Stimulated activated CD4-positive, alpha-beta T cell treated with anti-CD3 and anti-CD28 coated beads, Interleukin-12 subunit alpha, Interleukin-12 subunit beta, amount 100 ng/mL, for 24 hours (primary cell): ENCODE measurements around the gene UVRAG.

Experiments used
- DNase-seq, 2 experiments: peaks; one replicate each; pipeline ENCODE4 v3.0.0-alpha.2; 2020; ENCODE audit warnings: low read depth in 2 of 2

The UVRAG gene

GRCh38 chr11:76114238-76114637 is 299.2 kb downstream of the UVRAG start:
- no peak for DNase-seq

- no peak for DNase-seq
Observed at GRCh38 chr11:76115555-76115954, 300.5 kb downstream of the UVRAG start.

- DNase-seq, result no peak
Observed at GRCh38 chr11:76119032-76119431, 304.0 kb downstream of the UVRAG start.

DNA sequence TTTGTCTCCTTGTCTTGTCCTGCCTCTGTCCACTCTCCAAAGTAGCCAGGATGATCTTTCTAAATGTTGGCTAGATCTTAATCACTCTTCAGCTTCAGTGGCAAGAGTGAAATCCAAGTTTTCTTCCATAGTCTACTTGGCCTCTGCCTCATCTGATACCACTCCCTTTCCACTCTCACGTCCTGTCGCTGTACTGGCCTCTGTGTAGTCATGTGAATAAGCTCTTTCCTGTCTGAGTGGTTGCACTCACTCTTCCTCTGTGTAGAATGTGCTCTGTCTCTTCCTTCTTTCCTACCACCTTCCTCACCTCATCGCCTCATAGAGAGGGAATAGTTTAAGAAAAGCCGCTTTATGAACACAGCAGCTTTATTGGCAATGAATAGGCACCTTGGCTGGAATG is 304.8 kb downstream of the UVRAG start:
- no peak for DNase-seq

DNA sequence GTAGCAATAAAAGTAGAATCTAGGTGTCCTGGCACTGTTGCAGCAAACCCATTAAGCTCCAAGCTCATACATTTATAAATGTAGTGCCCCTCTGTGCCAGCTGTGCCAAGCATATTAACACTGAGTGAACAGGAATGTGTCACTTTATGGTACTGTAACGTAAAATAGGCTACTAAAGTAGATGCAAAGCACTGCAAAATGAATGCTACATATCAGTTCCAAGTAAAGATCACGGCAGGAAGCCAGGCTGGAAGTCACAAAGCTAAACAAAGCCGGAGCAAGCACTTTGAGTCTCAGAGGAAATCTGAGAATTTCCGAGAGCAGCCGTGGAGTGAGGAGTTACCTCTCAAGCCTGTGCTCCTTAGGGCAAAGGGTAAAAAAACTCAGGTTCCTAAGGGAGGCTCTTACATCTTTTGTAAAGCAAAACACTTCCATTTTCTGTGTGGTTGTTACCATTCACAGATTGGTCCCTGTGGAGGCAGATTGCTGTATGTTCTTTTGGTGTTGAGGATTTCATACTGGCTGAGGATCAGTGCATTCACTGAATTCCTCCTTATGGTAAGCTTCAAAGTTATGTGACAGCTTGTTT is 305.6 kb downstream of the UVRAG start:
- DNase-seq, result no peak

DNA sequence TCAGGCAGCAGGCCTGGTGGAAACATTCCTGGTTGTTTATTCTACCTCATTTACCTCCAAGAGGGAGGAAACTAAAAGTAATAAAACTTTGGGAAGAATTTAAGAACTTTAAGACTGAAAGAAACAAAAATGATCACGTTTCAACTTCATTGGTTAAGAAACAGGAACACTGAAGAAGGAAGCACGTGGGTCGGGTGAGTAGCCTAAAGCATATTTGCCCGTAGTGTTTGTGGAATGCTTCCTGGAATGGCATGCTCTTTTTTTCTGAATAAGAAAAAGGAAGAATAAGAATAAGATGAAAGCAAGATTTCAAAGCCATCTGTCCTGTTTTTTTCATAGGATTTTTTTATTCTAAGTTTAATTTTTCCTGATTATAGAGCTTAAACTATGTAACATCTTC is 308.2 kb downstream of the UVRAG start:
- no peak for DNase-seq

DNA sequence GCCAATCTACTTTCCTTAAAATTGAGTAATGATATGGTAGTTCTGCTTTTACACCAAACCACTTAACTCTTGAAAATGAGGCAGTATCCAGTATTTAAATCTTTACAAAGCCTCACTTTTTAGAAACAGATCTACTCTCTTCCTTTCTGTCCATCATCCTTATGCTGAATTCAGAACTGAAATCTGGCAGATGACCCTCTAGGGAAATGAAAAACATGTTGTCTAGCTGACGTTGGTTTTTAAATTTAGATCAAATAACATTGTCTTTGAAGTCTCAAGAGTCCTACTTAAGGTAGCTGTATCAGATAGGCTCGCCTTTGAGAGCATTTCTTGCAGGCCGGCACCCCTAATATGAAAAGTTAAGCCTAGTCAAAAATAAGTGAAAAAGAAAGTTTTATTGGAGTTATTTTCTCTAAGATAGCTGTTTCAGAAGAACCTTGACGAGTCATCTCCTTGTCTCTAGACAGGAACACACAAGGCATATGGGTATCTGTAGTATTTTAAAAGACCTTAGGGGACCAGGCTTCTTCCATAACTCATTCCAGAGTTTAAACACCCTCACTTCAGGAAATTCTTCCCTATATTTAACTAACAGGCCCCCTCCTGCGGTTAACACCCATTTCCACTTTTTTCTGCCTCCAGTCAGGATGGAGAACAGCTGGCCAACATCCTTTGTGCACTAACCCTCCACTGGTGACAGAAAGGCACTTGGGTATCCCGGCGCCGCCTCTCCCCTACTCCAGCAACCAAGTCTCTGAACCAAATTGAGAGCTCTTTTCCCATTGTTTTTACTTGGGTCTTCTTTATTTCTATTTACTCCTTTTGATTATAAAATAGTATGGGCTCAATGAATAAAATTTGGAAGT is 310.1 kb downstream of the UVRAG start:
- no peak for DNase-seq

DNA sequence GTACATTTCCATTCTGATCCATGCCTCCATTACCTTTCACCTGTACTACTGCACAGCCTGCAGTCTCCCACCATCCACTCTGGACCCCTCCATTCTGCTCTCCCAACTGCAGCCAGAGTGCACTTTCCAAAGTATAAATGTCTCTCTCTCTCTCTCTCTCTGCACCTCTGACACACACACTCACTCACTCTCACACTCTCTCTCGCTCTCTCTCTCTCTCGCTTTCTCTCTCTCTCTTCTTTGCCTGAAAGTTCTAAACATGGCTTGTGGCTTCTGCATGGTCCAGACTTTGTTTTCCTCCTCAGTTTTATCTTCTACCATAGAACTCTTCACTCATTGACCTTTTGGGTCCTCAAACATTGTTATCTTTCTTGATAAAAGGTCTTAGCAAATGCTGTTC is 314.7 kb downstream of the UVRAG start:
- no peak for DNase-seq

DNA sequence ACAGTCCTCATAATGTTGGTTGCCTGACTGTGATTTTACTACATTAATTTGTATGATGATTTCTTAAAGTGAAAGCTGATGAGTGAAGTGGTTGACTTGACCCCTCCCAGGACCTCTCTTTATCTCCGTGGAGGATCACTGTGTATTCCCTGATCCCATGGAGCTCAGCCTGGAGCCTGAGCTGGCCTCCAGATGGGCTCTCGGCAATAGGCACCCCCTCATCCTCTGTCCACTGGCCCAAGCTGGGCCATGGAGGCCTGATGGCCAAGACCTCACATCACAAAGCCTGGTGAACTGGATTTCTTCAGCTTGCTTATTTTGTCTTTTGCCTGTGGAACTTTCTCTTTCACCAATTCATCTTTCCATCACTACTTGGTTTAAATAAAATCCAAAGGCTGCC is 316.1 kb downstream of the UVRAG start:
- no peak for DNase-seq

GRCh38 chr11:76131671-76132631 is 316.9 kb downstream of the UVRAG start:
- DNase-seq, result no peak

DNA sequence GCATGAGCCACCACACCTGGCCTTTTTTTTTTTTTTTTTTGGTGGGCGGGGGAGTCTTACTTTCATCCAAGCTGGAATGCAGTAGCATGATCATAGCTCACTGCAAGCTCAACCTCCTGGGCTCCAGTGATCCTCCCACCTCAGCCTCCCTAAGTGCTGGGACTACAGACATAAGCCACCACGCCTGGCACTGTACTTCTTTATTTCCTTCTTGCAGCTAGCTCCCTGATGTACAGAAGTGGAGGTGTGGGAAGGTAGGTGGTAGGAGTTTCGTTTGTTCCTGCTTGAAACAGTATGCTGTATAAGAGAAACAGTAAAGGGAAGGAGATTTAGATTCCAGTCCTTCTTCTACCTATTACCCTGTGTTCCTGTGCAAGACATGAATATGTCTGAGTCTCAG is 319.2 kb downstream of the UVRAG start:
- no peak for DNase-seq

DNA sequence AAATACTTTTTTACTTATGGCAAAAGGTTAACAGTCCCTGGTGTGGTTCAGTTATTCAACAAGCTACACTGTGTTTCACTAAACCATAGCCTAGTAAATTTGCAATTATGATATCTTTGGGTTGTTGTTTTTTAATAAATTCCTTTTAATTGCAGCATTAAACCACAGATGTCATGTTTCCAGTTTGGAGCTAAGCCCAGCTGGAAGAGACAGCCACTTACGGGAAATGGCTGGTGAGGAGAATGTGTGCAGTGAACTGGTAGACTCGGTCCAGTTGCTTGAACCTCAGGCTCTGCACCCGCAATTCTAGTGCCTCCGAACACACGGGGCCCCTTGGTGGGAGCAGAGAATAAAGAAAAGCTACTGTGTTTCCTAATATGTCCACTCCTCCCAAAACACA is 320.5 kb downstream of the UVRAG start:
- no peak for DNase-seq

- DNase-seq, result no peak
Observed at GRCh38 chr11:76139314-76139713, 324.3 kb downstream of the UVRAG start.

- no peak for DNase-seq
Observed at GRCh38 chr11:76140912-76141574, 326.0 kb downstream of the UVRAG start.

GRCh38 chr11:76141901-76142588 is 327.0 kb downstream of the UVRAG start:
- no peak for DNase-seq

DNA sequence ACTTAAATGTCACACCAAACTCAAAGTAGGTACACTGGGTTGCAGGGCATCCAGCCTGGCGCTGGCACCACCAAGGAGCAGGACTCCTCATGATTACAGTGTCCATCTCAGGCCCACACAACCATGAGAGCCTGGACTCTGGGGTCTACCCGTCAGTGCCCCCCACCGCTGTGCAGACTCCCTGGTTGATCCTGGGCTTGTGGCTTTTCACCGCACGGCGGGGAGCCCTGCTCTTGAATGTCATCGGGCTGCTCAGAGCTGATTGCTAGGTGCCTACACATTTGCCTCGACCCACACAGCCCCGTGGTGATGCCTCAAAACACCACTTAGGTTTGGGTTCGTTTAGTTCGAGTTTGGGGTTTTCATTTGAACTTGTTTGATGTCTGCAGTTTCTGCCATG is 328.3 kb downstream of the UVRAG start:
- no peak for DNase-seq

DNA sequence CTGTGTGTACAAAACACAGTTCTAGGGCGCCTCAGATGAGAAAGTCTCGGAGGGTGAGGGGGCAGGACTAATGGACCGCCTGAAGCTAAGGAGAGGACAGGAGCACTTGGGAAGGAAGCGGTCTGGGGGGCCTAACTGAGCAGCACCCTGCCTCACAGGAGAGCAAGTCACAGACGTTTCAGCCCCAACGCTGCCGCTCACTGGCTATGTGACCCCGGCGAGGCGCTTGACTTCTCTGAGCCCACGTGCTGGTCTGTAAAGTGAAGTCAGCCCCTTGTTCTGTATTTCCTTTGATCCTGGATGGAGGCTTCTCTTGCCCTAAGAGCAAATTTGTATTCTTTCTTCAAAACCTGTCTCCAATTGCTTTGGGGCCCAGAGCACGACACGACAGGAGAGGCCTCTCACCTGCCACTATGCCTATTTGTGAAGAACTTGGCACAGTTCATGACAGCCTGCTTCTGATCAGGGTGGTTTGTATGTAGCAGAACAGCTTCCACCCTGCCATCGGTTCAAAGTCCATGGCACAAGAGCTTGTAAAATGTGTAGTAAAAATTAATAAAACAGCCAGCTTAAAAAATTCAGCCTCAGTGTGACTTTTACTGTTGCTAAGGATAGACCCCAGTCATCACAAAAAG is 332.2 kb downstream of the UVRAG start:
- DNase-seq, result no peak

GRCh38 chr11:76148231-76148630 is 333.2 kb downstream of the UVRAG start:
- DNase-seq, result no peak

DNA sequence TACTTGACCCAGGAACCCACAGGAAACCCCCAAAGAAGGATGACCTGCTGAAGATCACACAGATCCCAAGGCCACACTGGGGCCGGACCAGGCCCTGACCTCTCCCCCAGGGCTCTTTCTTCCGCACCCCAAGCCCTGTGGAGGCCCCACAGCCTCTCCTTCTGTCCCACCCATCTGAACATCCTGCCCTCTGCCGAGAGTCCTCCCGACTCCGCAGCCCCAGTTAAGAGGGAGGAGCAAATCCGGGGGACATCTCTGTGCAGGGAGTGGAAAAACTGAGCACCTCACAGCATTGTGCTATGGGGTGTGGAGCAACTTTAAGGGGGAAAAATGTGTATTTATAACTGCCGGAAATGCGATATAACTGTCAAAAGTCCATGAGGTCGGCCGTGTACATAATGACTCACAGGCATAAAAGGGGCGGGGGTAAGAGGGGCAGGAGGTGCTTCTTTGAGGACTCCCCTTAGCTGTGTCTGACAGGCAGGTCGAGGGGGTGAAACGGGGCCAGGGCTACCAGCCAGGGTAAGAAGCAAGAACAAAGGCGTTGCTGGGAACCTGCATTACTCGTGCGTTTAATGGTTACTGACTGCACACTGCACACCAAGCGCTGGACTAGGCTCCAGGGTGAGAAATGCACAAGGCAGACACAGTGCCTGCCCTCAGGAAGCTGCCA is 334.1 kb downstream of the UVRAG start:
- DNase-seq, result no peak

GRCh38 chr11:76149713-76150112 is 334.7 kb downstream of the UVRAG start:
- no peak for DNase-seq
